GM12873 (cell line): ENCODE data around the gene IQGAP3.

ENCODE experiments used
- TF ChIP-seq, protein P1 (sequence below): IDR thresholded peaks from 2 replicates; pipeline ENCODE4 v1.5.1; 2012; ENCODE audit warnings: low read depth, mild to moderate bottlenecking, moderate library complexity, low read length, control low read depth; ENCODE audit not compliant: insufficient read depth; ENCODE audit errors: missing control alignments

The IQGAP3 gene

DNA sequence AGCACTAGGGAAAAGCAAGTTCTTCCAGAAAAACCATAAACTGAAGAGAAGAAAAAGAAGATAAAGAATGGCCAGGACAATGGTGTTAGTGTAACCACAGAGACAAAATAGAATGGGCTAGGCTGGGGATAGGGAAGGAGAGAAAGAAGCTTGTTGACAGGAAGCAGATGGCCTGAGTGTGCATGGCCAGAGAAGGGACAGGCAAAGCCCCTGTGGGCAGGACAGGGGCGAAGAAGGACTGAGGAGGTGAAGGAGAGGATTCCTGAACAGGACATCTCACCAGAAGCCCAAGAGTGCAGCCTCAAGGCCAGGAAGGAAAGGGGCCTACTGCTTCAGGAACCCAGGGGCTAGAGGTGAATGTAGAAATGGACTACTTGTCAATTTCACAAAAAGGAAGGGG, 29.3 kb downstream of the IQGAP3 start:
- TF ChIP-seq, protein P1, sequence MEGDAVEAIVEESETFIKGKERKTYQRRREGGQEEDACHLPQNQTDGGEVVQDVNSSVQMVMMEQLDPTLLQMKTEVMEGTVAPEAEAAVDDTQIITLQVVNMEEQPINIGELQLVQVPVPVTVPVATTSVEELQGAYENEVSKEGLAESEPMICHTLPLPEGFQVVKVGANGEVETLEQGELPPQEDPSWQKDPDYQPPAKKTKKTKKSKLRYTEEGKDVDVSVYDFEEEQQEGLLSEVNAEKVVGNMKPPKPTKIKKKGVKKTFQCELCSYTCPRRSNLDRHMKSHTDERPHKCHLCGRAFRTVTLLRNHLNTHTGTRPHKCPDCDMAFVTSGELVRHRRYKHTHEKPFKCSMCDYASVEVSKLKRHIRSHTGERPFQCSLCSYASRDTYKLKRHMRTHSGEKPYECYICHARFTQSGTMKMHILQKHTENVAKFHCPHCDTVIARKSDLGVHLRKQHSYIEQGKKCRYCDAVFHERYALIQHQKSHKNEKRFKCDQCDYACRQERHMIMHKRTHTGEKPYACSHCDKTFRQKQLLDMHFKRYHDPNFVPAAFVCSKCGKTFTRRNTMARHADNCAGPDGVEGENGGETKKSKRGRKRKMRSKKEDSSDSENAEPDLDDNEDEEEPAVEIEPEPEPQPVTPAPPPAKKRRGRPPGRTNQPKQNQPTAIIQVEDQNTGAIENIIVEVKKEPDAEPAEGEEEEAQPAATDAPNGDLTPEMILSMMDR = no peak

DNA sequence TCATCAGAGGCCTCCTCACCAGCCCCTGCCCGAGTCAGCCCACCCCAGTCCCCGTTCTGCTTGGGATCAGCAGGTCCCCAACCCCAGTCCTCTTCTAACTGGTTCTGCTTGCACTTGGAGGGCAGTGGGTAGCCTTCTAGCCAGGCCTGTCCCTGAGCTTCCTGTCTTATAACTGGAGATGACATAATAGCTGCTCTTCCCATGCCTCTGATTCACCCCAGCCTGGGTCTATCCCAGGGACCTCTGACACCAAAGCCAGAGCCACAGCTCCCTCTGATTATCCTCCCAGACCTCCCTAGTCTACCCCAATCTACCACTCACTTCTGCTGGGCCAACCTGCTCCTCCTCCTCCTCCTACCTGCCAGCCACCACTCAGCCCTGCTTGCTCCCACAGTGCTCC, 31.4 kb downstream of the IQGAP3 start:
- TF ChIP-seq, protein P1 = no peak

DNA sequence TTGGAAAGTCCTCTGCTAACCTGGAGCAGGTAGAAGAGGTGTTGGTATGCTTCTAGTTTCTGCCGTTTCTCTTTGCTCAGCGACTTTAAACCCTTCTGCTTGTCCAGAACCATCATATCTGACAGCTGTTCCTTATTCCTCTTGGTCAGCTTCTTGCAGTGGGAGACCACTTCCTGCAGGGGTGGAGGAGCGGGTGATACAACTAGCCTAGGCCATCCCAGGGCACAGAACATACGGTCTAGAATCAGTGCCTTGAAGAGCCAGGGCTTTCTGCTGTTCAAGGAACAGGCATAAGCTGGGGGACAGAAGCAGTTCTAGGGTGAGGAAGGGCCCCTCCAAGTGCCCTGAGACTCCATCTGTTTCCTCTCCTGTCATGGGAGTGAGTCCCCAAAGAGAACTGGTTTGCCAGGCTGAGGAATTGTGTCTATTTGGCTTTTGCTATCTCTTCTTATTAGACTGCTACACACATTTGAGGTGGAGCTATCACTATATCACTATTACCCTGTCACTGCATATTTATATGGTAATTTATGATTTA, 32.5 kb downstream of the IQGAP3 start:
- TF ChIP-seq, protein P1 = no peak

DNA sequence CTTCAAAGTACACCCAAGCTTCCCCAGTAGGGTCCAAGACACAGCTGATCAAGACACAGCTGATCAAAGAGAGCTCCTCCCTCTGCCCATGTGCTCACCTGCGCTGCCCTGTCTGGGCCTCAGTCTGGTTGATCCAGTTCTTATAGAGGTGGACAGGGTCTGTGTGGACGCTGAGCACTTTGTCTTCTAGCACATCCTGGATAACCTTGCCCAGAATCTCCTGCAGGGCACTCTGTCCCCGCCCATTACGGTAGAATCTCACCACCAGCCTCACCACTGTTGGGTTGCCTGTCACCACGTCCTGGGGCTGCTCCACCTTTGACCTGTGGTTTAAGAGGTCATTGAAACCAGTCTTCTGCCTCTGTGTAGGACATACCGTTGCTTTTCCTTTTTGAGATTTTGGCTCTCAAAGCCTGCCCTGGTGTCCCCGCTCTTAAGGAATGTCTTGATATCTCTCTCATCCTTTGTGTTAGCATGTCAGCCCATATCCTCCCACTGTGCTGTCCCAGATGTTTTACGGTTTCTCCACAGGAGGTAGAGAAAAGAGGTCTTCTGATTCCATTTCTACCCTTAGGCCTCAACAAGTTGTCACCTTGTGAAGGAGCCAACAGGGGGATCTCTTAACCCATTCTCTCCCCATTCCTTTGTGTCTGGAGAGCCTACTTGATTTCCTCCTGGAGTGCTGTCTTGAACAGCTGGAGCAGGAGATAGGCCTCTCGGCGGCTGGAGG, 33.5 kb downstream of the IQGAP3 start:
- TF ChIP-seq, protein P1 = no peak

DNA sequence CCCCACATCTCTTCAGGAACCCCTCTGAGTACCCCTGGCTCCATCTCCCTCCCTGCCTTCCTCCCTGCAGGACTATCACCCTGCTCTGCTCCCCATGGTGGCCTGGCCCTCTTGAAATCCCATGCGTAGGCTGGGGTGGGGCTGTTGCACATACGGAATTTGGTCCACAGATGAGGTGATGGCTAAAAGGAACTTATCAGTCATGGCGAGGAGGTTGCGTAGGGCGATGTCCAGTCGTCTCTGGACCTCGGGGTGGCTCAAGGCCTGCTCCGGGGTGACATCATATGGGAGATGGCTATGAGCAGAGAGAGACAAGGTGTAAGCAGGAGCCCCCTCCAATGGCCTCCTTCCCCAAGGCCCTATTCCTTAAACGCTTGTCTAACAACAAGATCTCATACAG, 35.3 kb downstream of the IQGAP3 start:
- TF ChIP-seq, protein P1 = no peak

DNA sequence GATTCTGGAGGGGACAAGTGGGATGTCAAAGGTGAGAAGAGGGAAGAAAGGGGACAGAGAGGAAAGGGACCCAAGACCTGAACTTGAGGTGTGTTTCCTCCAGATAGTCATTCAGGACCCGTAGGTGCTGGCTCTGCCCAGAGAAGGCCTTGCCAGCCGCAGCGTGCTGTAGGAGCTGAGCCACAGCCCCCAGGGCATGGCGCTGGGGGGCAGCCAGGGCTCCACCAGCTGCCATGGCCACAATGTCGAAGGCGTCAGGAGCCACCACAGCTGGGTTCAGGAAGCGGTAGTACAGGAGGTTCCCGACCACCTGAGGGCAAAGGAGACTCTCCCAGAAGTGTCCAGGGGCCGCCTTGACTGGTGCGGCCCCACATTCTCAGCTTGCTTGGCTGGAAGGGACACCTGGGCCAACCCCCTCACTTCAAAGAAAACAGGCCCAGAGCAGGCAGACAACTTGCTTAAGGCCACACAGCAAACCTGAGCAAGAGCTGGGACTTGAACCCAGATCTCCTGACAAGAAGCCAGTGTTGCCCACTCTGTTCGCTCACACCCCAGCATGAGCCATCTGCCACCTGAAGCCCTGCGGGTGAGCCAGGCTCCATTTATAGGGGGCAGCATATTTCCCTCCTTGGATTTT, 37.8 kb downstream of the IQGAP3 start:
- TF ChIP-seq, protein P1 = no peak

DNA sequence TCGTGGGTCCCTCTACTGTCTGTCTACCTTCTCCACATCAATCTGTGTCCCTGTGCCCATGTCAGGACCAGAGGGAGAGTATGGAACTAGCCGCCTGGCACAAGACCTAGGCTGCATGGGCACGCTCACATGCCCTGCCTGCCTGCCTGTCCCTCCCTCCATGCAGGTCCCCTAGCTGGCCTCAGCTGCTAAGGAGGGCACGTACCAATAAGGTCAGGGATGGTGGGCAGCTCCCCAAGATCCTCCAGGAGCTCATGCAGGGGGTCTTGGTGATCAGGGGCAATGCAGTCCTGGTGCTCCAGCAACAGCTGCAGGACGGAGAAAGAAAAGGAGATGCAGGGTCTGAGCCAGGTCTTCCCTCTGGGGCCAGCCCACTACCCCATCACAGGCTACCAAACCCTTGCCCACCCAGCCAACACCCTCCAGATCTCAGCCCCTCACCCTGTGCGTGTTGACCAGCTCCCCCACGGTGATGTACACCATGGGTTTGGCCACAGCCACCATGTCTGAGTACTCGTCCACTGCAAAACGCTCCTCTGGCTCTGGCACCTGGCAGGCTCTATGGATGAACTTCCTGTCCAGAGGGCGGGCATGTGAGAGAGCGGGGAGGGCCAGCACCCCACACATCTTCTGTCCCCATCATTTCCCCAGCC, 38.7 kb downstream of the IQGAP3 start:
- TF ChIP-seq, protein P1 = no peak
